ENCODE measurements around the gene TOE1. TPM values are rescaled to one million over a fixed set of nuclear protein-coding genes. Genes with fewer than 3 reads are reported as not detected.

The TOE1 gene
- polyA plus RNA-seq, 1 donor from 2014 or later, result 16.8 TPM

DNA sequence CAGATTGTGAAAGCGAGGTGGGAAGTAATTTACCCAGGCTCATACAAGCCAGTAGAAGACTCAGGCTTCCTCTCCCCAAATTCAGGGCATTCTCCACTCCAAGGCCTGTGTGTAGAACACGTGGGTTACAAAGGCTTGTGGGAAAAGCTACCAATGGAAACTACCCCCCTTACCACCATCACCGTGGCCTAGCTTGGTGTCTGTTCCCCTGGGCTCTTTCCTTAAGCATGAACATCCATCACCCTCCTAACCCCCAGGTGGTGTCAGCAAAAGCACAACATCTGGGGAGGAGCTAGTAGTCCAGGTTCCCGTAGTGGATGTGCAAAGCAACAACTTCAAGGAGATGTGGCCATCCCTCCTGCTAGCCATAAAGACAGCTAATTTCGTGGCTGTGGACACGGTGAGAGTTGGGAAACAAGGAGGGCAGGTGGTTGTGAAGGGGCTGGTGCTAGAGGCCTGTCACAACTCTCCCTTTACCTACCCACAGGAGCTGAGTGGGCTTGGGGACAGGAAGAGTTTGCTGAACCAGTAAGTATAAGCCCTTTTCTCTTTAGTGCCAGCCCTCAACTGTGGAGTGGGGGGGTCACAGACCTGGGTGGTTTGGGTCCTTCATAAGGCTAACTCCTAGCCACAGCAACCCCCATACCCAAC, 971 bp downstream of the TOE1 start:
- Histone ChIP-seq H3K4me3 (ENCODE audit: low read length) (peak overlapping the region; percentile 91), H3K9me2 (ENCODE audit: insufficient read depth, low read length) (no peaks in the 10 kb centered on the region), H4K20me1 (ENCODE audit: insufficient read depth) (no peaks in the 10 kb centered on the region), H3K27me3 (ENCODE audit: insufficient read depth, low read depth, low read length) (no peaks in the 10 kb centered on the region), H3F3A (ENCODE audit: insufficient read depth, low read length, poor library complexity, severe bottlenecking) (no peaks in the 10 kb centered on the region), H3K36me3 (ENCODE audit: insufficient read depth, low read length) (peaks cover 5% of the 10 kb centered on the region), H3K9me3 (ENCODE audit: low read length) (no peaks in the 10 kb centered on the region), H3K27ac (ENCODE audit: low read length) (peak overlapping the region; percentile 89), H3K79me2 (replicated peaks; ENCODE audit: insufficient read depth, low read length) (peaks cover 9% of the 10 kb centered on the region), H2AFZ (ENCODE audit: low read depth, low read length) (no peak overlapping the region), H3K4me2 (ENCODE audit: low read length) (peak overlapping the region; percentile 86), H3K9ac (ENCODE audit: low read length) (peak overlapping the region; percentile 93)
- TF ChIP-seq, protein P1, sequence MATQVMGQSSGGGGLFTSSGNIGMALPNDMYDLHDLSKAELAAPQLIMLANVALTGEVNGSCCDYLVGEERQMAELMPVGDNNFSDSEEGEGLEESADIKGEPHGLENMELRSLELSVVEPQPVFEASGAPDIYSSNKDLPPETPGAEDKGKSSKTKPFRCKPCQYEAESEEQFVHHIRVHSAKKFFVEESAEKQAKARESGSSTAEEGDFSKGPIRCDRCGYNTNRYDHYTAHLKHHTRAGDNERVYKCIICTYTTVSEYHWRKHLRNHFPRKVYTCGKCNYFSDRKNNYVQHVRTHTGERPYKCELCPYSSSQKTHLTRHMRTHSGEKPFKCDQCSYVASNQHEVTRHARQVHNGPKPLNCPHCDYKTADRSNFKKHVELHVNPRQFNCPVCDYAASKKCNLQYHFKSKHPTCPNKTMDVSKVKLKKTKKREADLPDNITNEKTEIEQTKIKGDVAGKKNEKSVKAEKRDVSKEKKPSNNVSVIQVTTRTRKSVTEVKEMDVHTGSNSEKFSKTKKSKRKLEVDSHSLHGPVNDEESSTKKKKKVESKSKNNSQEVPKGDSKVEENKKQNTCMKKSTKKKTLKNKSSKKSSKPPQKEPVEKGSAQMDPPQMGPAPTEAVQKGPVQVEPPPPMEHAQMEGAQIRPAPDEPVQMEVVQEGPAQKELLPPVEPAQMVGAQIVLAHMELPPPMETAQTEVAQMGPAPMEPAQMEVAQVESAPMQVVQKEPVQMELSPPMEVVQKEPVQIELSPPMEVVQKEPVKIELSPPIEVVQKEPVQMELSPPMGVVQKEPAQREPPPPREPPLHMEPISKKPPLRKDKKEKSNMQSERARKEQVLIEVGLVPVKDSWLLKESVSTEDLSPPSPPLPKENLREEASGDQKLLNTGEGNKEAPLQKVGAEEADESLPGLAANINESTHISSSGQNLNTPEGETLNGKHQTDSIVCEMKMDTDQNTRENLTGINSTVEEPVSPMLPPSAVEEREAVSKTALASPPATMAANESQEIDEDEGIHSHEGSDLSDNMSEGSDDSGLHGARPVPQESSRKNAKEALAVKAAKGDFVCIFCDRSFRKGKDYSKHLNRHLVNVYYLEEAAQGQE (IDR thresholded peaks at IDR 0.05; ENCODE audit: borderline replicate concordance), result no peak
- TF ChIP-seq, protein P2, sequence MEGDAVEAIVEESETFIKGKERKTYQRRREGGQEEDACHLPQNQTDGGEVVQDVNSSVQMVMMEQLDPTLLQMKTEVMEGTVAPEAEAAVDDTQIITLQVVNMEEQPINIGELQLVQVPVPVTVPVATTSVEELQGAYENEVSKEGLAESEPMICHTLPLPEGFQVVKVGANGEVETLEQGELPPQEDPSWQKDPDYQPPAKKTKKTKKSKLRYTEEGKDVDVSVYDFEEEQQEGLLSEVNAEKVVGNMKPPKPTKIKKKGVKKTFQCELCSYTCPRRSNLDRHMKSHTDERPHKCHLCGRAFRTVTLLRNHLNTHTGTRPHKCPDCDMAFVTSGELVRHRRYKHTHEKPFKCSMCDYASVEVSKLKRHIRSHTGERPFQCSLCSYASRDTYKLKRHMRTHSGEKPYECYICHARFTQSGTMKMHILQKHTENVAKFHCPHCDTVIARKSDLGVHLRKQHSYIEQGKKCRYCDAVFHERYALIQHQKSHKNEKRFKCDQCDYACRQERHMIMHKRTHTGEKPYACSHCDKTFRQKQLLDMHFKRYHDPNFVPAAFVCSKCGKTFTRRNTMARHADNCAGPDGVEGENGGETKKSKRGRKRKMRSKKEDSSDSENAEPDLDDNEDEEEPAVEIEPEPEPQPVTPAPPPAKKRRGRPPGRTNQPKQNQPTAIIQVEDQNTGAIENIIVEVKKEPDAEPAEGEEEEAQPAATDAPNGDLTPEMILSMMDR (IDR thresholded peaks at IDR 0.05; ENCODE audit: poor library complexity, severe bottlenecking), result no peak
- no peak for TF ChIP-seq TAF1 (IDR thresholded peaks at IDR 0.05; ENCODE audit: low read depth)
- TF ChIP-seq EP300 (conservative IDR thresholded peaks at IDR 0.05; ENCODE audit: poor library complexity, severe bottlenecking), result no peak
- no peak for TF ChIP-seq POLR2AphosphoS5 (IDR thresholded peaks at IDR 0.05)
- TF ChIP-seq EZH2 (IDR thresholded peaks at IDR 0.05; ENCODE audit: borderline replicate concordance, insufficient read depth, low read length, poor library complexity, severe bottlenecking), result no peak

DNA sequence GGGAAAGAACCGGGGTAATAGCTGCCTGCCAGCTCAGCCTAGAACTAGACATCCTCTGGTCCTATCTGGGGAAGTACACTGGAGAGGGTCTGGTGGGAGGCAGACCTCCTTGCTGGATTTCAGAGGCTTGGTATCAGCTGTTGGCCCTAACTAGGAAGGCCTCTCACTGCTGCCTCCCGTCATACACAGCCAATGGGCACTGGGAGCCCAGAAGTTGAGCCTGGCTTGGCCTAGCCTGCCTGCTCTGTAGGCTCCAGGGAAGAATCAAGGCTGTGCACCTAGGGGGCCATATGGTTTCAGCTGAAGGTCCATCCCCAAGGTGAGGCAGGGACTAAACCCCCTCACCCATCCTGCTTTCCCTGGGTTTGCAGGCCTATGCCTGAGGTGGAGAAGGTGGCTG, 4.5 kb downstream of the TOE1 start:
- Histone ChIP-seq H3K4me2 (ENCODE audit: low read length) (no peak overlapping the region), H3K36me3 (ENCODE audit: insufficient read depth, low read length) (peaks cover 5% of the 10 kb centered on the region), H3F3A (ENCODE audit: insufficient read depth, low read length, poor library complexity, severe bottlenecking) (no peaks in the 10 kb centered on the region), H3K9me3 (ENCODE audit: low read length) (no peaks in the 10 kb centered on the region), H3K4me3 (ENCODE audit: low read length) (no peak overlapping the region), H3K27me3 (ENCODE audit: insufficient read depth, low read depth, low read length) (no peaks in the 10 kb centered on the region), H3K9ac (ENCODE audit: low read length) (no peak overlapping the region), H4K20me1 (ENCODE audit: insufficient read depth) (no peaks in the 10 kb centered on the region), H3K9me2 (ENCODE audit: insufficient read depth, low read length) (no peaks in the 10 kb centered on the region), H3K27ac (ENCODE audit: low read length) (no peak overlapping the region), H3K79me2 (replicated peaks; ENCODE audit: insufficient read depth, low read length) (no peaks in the 10 kb centered on the region), H2AFZ (ENCODE audit: low read depth, low read length) (no peak overlapping the region)
- no peak for TF ChIP-seq POLR2AphosphoS5 (IDR thresholded peaks at IDR 0.05)
- TF ChIP-seq EP300 (conservative IDR thresholded peaks at IDR 0.05; ENCODE audit: poor library complexity, severe bottlenecking), result no peak
- no peak for TF ChIP-seq EZH2 (IDR thresholded peaks at IDR 0.05; ENCODE audit: borderline replicate concordance, insufficient read depth, low read length, poor library complexity, severe bottlenecking)
- no peak for TF ChIP-seq MXI1 (conservative IDR thresholded peaks at IDR 0.05; ENCODE audit: poor library complexity, severe bottlenecking)
- no peak for TF ChIP-seq RAD21 (conservative IDR thresholded peaks at IDR 0.05)
- TF ChIP-seq, protein P1 (IDR thresholded peaks at IDR 0.05; ENCODE audit: borderline replicate concordance), result no peak
- TF ChIP-seq TAF1 (IDR thresholded peaks at IDR 0.05; ENCODE audit: low read depth), result no peak
- no peak for TF ChIP-seq SMC3 (conservative IDR thresholded peaks at IDR 0.05; ENCODE audit: poor library complexity)
- TF ChIP-seq, protein P2 (IDR thresholded peaks at IDR 0.05; ENCODE audit: poor library complexity, severe bottlenecking), result no peak

Measured in neural cell (in vitro differentiated cells).